Measurements from ENCODE around the gene MVB12B.

The MVB12B gene

DNA sequence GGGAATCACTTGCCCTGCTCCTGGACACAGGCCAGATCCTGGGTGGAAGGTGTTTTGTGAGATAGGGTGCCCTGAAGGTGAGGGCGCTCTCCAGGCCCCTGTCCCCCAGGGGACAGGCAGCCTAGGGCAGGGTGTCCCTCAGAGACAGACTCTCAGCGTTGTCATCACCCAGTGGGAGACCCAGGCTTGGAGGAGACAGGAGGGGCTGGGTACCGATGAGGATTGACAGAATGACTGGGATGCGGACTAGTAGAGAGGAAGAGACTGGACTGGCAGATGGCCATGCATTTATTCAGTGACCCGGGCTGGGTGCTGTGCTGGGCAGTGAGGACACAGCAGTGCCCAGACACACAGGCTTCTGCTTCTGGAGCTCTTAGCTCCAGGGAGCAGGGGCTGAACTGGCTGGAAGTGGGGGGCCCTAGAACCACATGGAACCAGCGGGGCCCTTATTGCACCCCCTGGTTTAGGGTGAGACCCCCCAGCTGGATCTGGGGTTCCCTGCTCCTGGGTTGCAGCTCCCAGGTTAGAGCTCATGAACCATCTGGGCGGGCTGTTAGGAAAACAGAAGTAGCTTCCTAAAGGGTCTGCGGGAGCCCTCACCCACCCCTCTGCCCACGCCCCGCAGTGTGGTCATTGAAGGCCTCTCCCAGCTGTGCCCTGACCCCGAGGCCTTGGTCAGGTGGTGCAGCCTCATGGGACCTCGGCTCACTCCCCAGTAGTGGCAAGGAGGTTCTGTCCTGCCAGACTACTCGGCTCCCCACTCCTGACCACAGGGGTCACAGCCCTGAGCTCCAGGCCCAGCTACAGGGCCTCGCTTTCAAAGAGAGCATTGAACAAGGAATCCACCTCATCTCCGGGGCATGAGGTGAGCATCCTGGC is 170.4 kb downstream of the MVB12B start:
- no peak for DNase-seq

DNA sequence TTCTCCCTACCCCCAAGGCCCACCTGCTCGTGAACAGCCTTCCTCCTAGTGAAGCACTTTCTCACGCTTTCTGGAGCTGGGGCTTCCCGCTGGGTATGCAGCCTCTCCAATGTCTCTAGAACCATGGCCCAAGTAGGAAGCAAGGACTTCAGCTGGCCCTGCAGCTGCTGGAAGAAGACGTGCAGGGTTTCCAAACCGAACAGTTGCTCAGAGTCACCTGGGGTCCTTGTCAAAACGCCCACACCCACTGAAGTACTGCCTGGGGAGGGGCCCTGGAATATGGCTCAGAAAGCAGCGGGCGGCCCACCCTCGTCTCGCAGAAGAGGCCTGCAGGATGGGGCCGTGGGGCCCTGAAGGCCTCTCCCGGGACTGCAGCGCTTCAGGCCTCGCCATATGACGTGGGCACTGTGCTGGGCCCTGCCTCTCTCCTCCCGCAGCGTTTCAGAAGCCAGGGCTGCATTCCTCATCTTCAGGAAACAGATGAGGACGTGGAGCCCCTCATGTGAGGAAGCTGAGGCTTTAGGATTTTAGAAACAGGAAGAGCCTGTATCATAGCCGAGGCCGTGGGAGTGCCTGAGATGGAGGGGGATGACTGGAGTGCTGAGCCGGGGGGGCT is 171.1 kb downstream of the MVB12B start:
- DNase-seq = no peak

DNA sequence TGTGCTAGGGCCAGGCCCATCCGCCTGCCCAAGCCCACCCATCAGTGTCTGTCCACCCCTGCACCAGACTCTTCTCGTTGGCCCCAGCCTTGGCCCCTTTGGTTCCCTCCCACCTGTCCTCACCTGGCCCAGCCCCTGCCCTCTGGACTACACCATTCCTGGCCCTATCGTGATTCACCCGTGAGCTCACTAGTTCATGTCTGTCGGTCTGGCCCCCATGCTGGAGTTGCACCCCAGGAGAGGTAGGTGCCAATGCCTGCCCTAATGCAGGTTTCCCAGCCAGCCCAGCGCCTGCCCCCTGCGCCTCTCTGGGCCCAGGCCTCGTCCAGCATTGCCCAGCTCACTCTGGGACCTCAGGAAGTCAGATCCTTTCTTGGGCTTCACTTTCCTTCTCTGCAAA is 171.7 kb downstream of the MVB12B start:
- no peak for DNase-seq

DNA sequence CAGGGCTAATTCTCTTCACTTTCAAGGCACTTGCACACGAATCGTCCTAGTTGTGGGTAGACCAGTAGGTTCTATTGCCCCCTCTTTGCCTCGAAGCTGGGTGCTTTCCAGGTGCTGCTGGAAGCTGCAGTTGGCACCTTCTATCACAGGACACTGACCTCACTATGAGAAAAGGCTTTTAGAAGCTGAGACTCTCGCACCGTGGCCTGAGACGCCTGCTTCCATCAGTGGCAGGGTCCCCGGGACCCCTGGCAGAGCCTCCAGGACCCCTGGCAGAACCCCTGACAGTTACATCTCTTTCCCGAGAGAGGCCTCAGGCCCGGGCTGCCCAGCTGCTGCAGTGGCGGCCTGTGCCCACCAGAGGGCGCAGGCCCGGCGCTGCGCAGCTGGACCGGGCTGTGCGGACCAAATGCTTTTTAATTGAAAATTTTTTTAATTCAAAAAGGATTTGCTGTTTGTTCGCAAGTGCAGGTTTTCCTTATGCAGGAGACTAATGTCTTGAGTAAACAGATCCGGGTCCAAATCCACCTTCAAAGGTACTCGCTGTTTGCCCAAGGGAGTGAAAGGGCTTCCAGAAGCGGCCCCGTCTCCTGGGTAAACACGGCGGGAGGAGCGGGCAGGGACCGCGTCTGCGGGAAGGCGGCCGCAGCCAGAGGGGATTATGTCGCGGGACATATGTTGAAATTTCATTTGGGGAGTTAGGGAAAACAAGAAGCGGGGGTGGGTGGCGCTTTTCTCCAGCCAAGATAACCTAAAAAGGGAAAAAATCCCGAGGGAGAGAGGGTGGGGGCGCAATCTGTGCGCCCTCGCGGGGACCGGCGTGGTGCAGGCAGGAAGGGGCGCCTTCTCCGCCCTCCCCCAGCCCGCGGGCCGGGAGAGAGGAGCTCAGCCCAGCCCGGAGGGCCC is 172.6 kb downstream of the MVB12B start:
- no peak for DNase-seq

- no peak for DNase-seq
Measured at GRCh38 chr9:126499911-126500599, 173.4 kb downstream of the MVB12B start.

- no peak for DNase-seq
Measured at GRCh38 chr9:126500600-126501382, 174.2 kb downstream of the MVB12B start.

- no peak for DNase-seq
Measured at GRCh38 chr9:126501383-126502331, 175.0 kb downstream of the MVB12B start.

GRCh38 chr9:126502417-126503332 is 176.0 kb downstream of the MVB12B start:
- DNase-seq = no peak

GRCh38 chr9:126503333-126504085 is 176.9 kb downstream of the MVB12B start:
- no peak for DNase-seq

- no peak for DNase-seq
Measured at GRCh38 chr9:126504086-126504976, 177.7 kb downstream of the MVB12B start.

GRCh38 chr9:126504977-126505455 is 178.4 kb downstream of the MVB12B start:
- no peak for DNase-seq

DNA sequence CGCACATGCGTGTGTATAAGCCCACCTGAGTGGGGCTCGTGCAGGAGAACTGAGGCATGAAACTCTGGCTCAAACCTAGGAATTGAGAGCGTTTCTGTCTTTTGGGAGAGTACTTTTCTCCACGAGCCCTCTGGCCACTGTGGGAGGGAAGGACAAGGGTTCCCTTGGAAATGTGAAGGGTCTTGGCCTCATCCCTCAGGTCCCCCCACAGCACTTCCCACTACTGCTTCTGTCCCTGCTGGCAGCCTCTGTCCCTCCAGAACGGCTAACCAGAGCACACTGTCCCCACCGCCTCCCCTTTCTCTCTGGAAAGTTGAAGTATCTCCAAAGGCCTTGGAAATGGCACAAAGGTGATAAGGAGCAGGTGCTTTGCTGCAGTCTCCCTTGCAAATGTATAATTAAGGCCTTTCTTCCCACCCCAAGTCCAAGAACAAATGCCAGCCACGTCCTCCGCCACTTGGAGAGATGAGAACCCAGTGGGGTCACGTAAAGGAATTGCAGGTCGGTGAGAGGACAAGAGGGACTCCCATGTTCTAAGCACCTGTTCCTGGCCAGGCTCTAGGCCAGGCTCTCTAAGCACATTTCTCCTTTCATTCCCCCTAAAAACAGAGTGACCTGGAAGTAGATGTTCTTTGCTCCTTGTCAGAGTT is 179.2 kb downstream of the MVB12B start:
- no peak for DNase-seq

- DNase-seq = no peak
Measured at GRCh38 chr9:126506361-126507317, 180.0 kb downstream of the MVB12B start.

DNA sequence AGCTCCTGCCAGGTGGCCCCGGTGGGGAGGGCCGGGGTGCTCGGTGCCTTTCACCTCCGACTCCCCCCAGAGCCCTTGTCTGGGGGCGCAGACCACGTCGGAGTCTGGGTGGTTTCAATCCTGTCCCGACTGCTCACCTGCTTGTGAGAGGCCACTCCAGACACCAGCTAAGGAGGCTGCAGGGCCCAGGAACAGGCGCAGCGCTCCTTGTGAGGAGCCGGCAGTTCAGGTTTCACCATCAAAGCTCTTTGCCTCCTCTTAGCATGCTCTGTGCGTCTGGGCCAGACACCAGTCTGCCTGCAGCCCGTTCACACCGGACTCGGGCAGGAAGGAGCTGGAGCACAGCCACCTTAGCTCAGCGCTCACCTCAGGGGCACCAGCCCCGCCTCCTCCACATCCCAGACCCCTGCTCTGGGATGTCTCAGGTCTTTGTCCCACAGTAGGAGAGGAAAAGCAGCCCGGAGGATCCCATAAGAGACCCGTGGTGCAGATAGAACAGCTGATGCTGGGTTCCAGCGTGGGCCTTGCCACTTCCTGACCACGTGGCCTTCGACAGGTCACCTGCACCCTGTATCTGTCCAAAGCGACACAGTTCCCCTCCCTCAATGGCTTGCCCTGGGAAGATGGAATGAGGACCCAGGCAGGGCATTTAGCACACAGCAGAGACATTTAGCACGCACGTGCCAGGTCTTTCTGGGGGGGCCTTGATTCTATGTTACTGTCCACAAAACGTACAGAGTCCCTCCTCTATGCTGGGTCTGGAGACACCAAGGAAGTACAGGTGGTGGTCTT is 180.9 kb downstream of the MVB12B start:
- no peak for DNase-seq

GRCh38 chr9:126508171-126508591 is 181.6 kb downstream of the MVB12B start:
- DNase-seq = no peak
